Ecto neural progenitor cell (in vitro differentiated cells): ENCODE data around the gene CLDN7.
A peak's percentile ranks its signal among the peaks of the same experiment; 100 is the strongest.

Experiments used
- DNase-seq: peaks from one replicate; pipeline ENCODE4 v3.0.0-alpha.2; 2018; ENCODE audit warnings: low spot score

CLDN7 gene

DNA sequence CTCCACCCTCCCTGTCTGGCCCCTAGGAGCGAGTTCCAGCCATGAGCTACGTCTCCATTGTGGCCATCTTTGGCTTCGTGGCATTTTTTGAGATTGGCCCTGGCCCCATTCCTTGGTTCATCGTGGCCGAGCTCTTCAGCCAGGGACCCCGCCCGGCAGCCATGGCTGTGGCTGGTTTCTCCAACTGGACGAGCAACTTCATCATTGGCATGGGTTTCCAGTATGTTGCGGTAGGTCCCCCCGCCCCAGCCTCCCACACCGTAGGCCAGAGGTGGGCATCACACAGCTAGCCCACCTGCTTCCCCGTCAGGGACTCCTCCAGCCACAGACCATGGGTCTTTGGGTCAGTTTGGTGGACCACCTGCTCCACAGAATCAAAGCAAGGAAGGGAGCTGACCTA is 23.4 kb upstream of the CLDN7 start:
- DNase-seq, result no peak

DNA sequence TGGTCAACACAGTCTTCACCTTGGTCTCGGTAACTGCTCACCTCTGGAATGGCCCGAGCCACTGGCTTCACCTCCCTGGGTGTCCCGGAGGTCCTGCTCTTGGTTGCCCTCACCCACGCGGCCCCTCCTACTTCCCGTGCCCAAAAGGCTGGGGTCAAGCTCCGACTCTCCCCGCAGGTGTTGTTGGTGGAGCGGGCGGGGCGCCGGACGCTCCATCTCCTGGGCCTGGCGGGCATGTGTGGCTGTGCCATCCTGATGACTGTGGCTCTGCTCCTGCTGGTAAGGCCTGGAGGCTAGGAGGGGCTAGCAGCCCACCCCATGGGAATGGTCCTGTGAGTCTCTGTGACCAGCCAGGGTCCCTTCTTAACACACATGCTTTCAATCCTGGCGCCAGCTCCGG is 22.6 kb upstream of the CLDN7 start:
- no peak for DNase-seq

DNA sequence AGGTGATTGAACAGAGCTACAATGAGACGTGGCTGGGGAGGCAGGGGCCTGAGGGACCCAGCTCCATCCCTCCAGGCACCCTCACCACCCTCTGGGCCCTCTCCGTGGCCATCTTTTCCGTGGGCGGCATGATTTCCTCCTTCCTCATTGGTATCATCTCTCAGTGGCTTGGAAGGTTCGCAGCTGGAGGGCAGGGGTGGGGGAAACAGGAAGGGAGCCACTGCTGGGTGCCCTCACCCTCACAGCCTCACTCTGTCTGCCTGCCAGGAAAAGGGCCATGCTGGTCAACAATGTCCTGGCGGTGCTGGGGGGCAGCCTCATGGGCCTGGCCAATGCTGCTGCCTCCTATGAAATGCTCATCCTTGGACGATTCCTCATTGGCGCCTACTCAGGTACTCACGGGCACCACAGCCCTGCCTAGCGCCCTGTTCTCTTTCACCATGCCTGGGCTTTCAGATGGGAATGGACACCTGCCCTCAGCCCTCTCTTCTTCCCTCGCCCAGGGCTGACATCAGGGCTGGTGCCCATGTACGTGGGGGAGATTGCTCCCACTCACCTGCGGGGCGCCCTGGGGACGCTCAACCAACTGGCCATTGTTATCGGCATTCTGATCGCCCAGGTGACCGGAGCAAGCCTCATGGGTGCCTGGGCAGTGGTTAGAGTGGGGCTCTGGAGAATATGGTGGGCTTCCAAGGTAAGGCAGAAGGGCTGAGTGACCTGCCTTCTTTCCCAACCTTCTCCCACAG is 21.4 kb upstream of the CLDN7 start:
- no peak for DNase-seq

GRCh38 chr17:7282752-7283321 is 20.6 kb upstream of the CLDN7 start:
- DNase-seq, result no peak

DNA sequence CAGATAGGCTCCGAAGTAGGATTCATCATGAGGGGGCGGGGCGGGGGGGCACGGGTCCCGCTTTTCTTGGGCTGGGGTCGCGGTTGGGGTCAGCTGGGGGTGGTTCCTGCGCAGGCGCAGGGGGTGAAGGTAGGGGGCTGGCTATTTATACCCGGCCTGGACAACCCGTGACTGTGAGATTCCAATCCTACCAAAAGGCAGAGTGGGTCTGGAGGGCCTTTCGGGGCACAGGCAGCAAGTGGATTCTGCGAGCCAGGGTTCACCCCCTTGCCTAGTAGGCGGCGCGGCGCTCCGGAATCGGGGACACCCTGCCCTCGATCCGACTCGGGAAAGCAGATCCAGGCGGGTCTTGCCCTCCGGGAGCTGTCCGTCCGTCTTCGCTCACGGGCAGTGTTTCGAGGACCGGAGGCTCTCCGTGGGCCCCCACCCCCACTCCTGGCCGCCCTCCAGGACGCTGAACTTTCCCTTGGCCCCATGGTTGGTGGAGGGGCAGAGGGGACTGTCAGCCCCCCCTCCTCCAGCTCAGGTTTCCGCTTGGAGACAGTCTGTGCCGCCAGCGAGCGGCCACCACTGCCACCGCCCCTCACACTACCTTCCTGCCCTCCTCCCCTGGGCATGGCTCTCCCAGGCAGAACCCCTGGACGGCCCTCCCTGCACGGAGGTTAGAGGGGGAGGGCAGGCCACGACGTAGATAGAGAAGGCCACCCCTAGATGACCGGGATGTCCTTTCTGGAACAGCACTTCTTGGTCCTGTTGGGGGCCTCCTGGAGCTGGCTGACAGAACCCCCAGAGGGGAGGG is 19.9 kb upstream of the CLDN7 start:
- DNase-seq, result no peak

- DNase-seq, result peak; percentile 99
Observed at GRCh38 chr17:7281074-7281952, 19.0 kb upstream of the CLDN7 start, which contains the start of gene SLC2A4. Gene SLC2A4 (plus strand): TSS chr17:7281718. CDS start chr17:7281935, 217 bp downstream.

- peak; percentile 92 for DNase-seq
Observed at GRCh38 chr17:7280519-7281073, 18.3 kb upstream of the CLDN7 start.

DNA sequence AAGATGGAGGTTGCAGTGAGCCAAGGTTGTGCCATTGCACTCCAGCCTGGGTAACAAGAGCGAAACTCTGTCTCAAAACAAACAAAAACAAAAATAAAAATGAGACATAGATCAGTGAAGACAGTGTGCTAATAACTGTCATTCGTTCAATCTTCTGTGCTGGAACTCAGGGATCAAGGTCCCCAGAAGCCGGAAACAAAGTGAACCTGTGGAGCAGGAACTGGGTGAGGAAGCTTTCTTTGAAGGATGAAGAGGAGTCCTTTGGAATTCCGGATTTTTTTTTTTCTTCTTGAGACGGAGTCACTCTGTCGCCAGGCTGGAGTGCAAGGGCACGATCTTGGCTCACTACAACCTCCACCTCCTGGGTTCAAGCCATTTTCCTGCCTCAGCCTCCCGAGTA is 17.2 kb upstream of the CLDN7 start:
- no peak for DNase-seq

GRCh38 chr17:7266784-7267183 is 4.5 kb upstream of the CLDN7 start:
- no peak for DNase-seq

DNA sequence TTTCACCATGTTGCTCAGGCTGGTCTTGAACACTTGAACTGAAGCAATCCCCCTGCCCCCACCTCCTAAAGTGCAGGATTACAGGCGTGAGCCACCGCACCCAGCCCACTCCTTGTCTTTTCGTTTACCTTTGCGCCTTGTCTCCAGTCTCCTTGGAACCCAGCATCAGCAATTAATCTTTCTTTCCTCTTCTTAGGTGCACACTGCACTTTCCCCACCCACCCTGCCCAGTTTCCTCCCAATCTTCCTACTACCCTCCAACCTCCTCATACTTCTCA is 1.5 kb upstream of the CLDN7 start:
- DNase-seq, result no peak

DNA sequence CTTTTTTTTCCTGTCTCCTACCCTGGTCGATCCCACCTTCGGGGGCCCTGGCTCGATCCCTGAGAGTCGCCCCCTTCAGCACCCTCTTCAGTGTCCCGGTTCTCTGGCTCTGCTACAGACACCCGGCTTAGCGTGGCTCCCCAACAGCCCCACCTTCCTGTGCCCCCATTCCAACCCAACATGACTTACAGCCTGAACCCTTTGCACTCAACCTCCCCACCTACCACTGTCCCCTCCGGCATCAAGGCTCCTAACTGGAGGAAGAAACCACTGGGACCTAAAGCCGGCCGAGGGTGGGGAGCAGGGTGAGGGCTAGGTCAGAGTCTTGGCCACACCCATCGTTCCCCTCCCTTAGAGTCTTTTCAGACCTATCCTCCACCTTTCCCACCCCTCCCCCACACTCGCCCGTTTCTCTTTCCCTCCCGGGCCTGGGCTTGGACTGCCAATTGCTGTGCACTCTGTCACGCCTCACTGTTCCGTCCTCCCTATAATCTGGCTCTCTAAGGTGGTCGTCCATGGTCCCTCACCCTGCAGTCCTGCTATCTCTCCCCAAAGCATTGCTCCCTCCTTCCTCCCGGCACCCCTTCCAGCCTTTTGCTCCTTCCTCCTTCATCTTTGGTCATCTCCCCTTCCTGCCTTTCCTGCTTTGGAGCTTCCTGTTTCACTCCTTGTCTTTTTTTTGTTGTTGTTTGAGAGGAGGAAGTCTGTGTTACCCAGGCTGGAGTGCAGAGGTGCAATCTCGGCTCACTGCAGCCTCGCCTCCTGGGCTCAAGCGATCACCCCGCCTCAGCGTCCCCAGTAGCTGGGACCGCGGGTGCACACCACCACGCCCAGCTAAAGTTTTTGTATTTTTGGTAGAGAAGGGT is 890 bp upstream of the CLDN7 start:
- no peak for DNase-seq

DNA sequence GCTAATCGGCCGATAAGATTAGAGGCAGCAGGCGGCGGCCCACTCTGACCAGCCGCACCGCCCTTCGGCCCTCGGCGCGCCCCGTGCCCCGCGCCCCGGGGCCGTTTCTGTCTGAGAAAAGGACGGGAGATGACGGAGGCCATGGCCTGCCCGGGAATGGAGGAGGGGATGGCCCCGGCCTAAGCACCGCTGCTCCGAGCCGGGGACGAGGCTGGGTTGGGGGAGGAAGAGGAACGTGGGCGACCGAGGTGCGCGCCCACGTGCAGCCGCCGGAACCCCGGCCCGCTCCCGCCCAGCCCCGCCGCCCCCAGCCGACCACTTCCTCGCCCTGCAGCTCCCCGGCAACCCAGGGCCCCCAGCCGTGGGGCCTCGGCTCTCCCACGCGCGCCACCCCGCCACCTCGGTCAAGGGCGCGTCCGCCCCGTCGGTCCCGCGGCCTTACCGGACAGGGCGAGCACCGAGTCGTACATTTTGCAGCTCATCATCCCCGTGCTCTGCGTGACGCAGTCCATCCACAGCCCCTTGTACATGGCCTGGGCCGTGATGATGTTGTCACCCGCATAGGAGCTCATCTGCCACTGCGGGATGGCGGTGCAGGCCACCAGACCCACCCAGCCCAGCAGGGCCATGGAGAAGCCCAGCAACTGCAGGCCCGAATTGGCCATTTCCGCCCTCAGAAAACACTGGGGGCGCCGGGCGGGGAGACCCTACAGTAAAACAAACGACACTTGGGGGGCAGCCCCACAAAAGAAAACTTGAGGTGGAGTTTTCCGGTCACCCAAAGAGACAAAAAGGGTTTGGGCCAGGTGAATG is 693 bp downstream of the CLDN7 start:
- DNase-seq, result peak; percentile 55

GRCh38 chr17:7260651-7261378 is 1.5 kb downstream of the CLDN7 start:
- DNase-seq, result peak; percentile 82

GRCh38 chr17:7260151-7260550 is 2.1 kb downstream of the CLDN7 start:
- DNase-seq, result no peak

GRCh38 chr17:7259555-7259889 is 2.8 kb downstream of the CLDN7 start:
- DNase-seq, result no peak

DNA sequence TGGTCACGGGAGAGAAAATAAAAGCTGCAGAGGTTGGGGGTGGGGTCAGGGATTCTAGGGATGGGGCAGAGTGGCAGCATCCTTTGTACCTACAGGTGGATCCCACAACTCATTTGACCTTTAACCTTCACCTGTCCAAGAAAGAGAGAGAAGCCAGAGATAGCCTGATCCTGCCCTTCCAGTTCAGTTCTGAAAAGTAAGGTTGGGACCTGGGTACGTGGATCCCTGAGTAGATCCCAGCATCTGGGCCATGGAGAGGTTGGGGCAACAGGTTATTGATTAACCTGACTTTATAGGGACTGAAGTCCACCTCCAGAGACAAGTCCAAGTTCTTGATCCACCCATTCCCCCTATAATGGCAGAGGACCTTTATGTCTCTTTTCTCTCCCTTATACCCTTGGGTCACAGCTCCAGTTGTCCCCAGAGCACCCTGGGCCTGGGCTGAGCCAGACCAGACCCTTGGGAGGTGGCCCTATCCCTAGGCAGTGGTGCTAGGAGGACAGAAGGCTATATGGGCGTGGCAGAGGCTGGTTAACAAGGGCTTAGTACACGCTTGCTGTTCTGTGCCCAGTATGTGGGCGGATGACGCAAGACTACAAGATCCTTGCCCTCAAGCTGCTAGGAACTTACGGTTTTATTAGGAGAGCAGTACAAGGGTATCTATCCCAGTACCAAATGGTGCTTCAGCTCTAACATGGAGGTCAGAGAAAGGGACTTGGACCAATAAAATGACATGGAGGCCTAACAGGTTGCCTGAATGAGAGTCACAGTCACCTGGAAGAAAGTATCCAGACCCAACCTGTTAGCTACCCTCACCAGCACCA is 3.3 kb downstream of the CLDN7 start:
- no peak for DNase-seq

GRCh38 chr17:7256766-7257456 is 5.4 kb downstream of the CLDN7 start:
- DNase-seq, result no peak

GRCh38 chr17:7254511-7254910 is 7.8 kb downstream of the CLDN7 start:
- DNase-seq, result no peak
